Activated CD8-positive, alpha-beta T cell treated with anti-CD3 and anti-CD28 coated beads for 36 hours (primary cell): Measurements from ENCODE around the gene IL31. TPM values are rescaled to one million over a fixed set of nuclear protein-coding genes. Genes with fewer than 3 reads are reported as not detected.

Experiments used
- ATAC-seq: fragments of 200-7000 bp; cut with Tn5 transposase; one replicate; pipeline ENCODE4 v1.10.0; 2021; ENCODE audit warnings: mild to moderate bottlenecking, moderate library complexity
- CTCF ChIA-PET: fragments of 350-600 bp; sonication (Branson Sonifier 250); formaldehyde crosslinking; loops from one replicate; lab custom pipeline; 2021; ENCODE audit warnings: antibody characterized with exemption; lab: Charles Lee
- POLR2A ChIA-PET: fragments of 350-600 bp; sonication (Branson Sonifier 250); formaldehyde crosslinking; loops from one replicate; lab custom pipeline; 2021; ENCODE audit warnings: antibody characterized with exemption; lab: Charles Lee
- DNase-seq: peaks from one replicate; pipeline ENCODE4 v3.0.0-alpha.2; 2020
- H3K27ac Mint-ChIP-seq: one replicate; pipeline ENCODE4 v1.8.0; 2021; ENCODE audit warnings: mild to moderate bottlenecking, mixed read lengths
- H3K27me3 Mint-ChIP-seq: one replicate; pipeline ENCODE4 v1.8.0; 2021; ENCODE audit warnings: mixed read lengths
- H3K36me3 Mint-ChIP-seq: one replicate; pipeline ENCODE4 v1.8.0; 2021; ENCODE audit warnings: low read depth, mixed read lengths
- H3K4me1 Mint-ChIP-seq: one replicate; pipeline ENCODE4 v1.8.0; 2021; ENCODE audit warnings: low read depth, mixed read lengths
- H3K4me3 Mint-ChIP-seq: one replicate; pipeline ENCODE4 v1.8.0; 2021; ENCODE audit warnings: mild to moderate bottlenecking, moderate library complexity, mixed read lengths
- H3K9me3 Mint-ChIP-seq: one replicate; pipeline ENCODE4 v1.8.0; 2021; ENCODE audit warnings: mixed read lengths
- CTCF ChIP-seq: fragments of 200-600 bp; IDR thresholded peaks from one replicate; pipeline ENCODE4 v1.8.0; 2022; ENCODE audit warnings: antibody characterized with exemption, mild to moderate bottlenecking
- intact Hi-C: fragments of 100-400 bp; cut with micrococcal nuclease; formaldehyde crosslinking; loops from one replicate; pipeline ENCODE4 v1.10.0; 2022
- total RNA-seq, 2 experiments: library from RNA; stranded (reverse); gene quantifications; one replicate each; pipeline ENCODE4 v1.2.3, GENCODE V29; 2021

Gene IL31
- total RNA-seq, 2 experiments from 2014 or later = not detected

GRCh38 chr12:122129131-122129530 lies 44.9 kb downstream of the IL31 start:
- Mint-ChIP-seq H3K4me1 (peaks cover 14% of the 10 kb centered on the region), H3K27me3 (no peaks in the 10 kb centered on the region), H3K27ac (no peak overlapping the region), H3K4me3 (no peak overlapping the region), H3K9me3 (no peaks in the 10 kb centered on the region), H3K36me3 (peaks cover 5% of the 10 kb centered on the region)
- CTCF ChIA-PET = interaction anchor here (3.4 to 3.8 kb wide), 2 partner anchors 62 to 75 kb away, joined by 20 to 23 read pairs; no protein-coding TSS in a partner anchor
- no peak for TF ChIP-seq CTCF
- intact Hi-C loops = no loop called here
- POLR2A ChIA-PET = interaction anchor here (0.8 kb wide), 1 partner anchor 13 kb away, joined by 3 read pairs; no protein-coding TSS in a partner anchor
- no peak for ATAC-seq
- no peak for DNase-seq

- TF ChIP-seq CTCF = no peak
- Mint-ChIP-seq H3K9me3 (no peaks in the 10 kb centered on the region), H3K4me3 (no peak overlapping the region), H3K36me3 (no peaks in the 10 kb centered on the region), H3K27ac (no peak overlapping the region), H3K27me3 (no peaks in the 10 kb centered on the region), H3K4me1 (peaks cover 17% of the 10 kb centered on the region)
- ATAC-seq (no peak), DNase-seq (no peak)
- CTCF ChIA-PET = interaction anchor here (0.7 to 3.8 kb wide), 3 partner anchors 59 to 74 kb away, joined by 3 to 23 read pairs (median 20); no protein-coding TSS in a partner anchor
- intact Hi-C loops = no loop called here
- POLR2A ChIA-PET = no interaction called here
Observed at GRCh38 chr12:122128481-122128880, 45.5 kb downstream of the IL31 start.

GRCh38 chr12:122127839-122128238 lies 46.2 kb downstream of the IL31 start:
- H3K27me3 Mint-ChIP-seq = no peaks in the 10 kb centered on the region
- intact Hi-C loops = no loop called here
- H3K27ac Mint-ChIP-seq = peak overlapping the region; percentile 2

GRCh38 chr12:122126713-122127597 lies 47.1 kb downstream of the IL31 start:
- no peak overlapping the region for H3K4me3 Mint-ChIP-seq
- H3K36me3 Mint-ChIP-seq = no peaks in the 10 kb centered on the region
- ChIA-PET POLR2A (no interaction called here), CTCF (interaction anchor here (1.0 to 1.5 kb wide), 2 partner anchors 64 to 72 kb away, joined by 3 to 8 read pairs; no protein-coding TSS in a partner anchor)
- peaks cover 29% of the 10 kb centered on the region for H3K4me1 Mint-ChIP-seq
- TF ChIP-seq CTCF = no peak
- no peak for ATAC-seq
- no peak for DNase-seq
- intact Hi-C loops = no loop called here
- H3K9me3 Mint-ChIP-seq = no peaks in the 10 kb centered on the region
- H3K27ac Mint-ChIP-seq = peak overlapping the region; percentile 57
- no peaks in the 10 kb centered on the region for H3K27me3 Mint-ChIP-seq

More at GRCh38 chr12:122127839-122128238, 46.2 kb downstream of the IL31 start:
- ChIA-PET POLR2A (no interaction called here), CTCF (interaction anchor here (3.8 kb wide), 1 partner anchor 73 kb away, joined by 20 read pairs; no protein-coding TSS in a partner anchor)
- DNase-seq (no peak), ATAC-seq (no peak)
- no peak for TF ChIP-seq CTCF
- no peaks in the 10 kb centered on the region for H3K9me3 Mint-ChIP-seq
- peaks cover 23% of the 10 kb centered on the region for H3K4me1 Mint-ChIP-seq
- H3K4me3 Mint-ChIP-seq = no peak overlapping the region
- H3K36me3 Mint-ChIP-seq = no peaks in the 10 kb centered on the region

- ChIA-PET POLR2A (interaction anchor here (0.6 kb wide), 1 partner anchor 46 kb away, joined by 3 read pairs; no protein-coding TSS in a partner anchor), CTCF (interaction anchor here (1.0 to 1.5 kb wide), 2 partner anchors 64 to 72 kb away, joined by 3 to 8 read pairs; no protein-coding TSS in a partner anchor)
- no peak for TF ChIP-seq CTCF
- intact Hi-C loops = no loop called here
- DNase-seq (no peak), ATAC-seq (no peak)
- Mint-ChIP-seq H3K4me1 (peaks cover 36% of the 10 kb centered on the region), H3K27me3 (no peaks in the 10 kb centered on the region), H3K4me3 (no peak overlapping the region), H3K27ac (peak overlapping the region; percentile 57), H3K9me3 (no peaks in the 10 kb centered on the region), H3K36me3 (no peaks in the 10 kb centered on the region)
Observed at GRCh38 chr12:122126342-122126635, 47.7 kb downstream of the IL31 start.
